GM18867 (cell line): ENCODE data around the gene RECK.

ENCODE experiments used
- ATAC-seq: cut with Tn5 transposase; IDR thresholded peaks from one replicate; pipeline ENCODE4 v1.9.1; 2021; ENCODE audit warnings: mild to moderate bottlenecking, moderate library complexity; ENCODE audit not compliant: unreplicated experiment

RECK gene

DNA sequence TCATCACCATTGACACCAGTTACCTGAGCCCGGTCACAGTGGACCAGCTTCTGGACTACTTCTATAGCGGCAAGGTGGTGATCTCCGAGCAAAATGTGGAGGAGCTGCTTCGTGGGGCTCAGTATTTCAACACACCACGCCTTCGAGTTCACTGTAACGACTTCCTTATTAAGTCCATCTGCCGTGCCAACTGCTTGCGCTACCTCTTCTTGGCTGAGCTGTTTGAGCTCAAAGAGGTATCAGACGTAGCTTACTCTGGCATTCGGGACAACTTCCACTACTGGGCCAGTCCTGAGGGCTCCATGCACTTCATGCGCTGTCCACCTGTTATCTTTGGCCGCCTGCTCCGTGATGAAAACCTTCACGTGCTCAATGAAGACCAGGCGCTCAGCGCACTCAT lies 133.0 kb downstream of the RECK start:
- no peak for ATAC-seq

- ATAC-seq: no peak
These were observed 133.8 kb downstream of the RECK start for GRCh38 chr9:36170531-36170930.

DNA sequence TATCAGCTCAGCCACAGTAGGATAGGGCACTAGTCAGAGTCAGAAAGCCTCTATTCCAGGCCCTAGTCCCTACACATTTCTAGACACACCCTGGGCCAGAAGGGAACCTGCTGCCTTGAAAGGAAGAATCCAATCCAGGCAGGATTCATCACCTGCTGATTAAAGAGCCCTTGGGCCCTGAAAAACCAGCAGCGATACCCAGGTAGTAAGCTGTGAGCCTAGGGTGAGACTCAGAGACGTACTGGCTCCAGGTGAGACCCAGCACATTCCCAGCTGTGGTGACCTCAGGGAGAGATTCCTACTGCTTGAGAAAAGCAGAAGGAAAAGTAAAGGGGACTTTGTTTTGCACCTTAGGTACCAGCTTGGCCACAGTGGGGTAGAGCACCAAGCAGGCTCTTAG lies 137.1 kb downstream of the RECK start:
- no peak for ATAC-seq
